Measurements from ENCODE around the gene HOXA5. TPM values are rescaled to one million over a fixed set of nuclear protein-coding genes. Genes with fewer than 3 reads are reported as not detected.

The HOXA5 gene
- total RNA-seq, 1 donor from 2014 or later: not detected

DNA sequence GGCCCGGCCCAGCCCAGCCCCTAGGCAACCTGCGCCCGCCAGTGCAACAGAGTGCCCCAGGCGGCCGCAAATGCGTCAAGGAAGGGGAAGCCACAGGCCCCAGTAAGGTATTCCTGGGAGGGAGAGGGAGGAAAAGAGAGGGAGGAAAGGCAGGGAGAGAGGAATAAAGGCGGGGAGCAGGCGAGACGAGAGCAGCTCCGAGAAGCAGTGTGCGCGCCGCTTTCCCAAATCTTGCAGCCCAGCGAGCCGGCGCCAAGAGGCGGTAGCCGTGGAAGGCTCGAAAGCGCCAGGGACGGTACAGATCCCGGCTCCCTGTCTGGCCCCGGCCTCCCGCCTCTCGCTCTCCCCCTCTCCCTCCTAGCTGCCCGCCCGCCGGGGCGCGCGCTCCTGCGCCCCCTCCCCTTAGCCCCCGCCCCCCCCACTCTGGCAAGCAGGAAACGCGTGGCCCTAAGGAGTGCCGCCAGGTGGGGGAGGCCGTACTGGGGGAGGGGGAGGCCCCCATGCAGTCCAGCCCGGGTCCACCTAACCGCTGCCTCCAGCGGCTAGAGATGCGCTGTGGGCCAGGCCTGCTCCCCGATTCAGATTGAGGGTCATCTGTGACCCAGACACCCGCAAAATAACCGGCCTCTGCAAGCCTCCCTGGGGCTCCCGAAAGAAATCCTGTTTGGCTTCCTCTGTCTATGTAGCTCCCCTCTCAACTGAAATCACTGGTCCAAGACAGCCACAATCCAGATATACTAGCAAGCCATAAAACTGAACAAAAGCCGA, 26.4 kb upstream of the HOXA5 start:
- peaks cover 2% of the 10 kb centered on the region for H3K36me3 Mint-ChIP-seq (ENCODE audit: unreplicated experiment)
- no peaks in the 10 kb centered on the region for H3K9me3 Mint-ChIP-seq (ENCODE audit: unreplicated experiment)
- peak overlapping the region; percentile 32 for H3K4me3 Mint-ChIP-seq (ENCODE audit: unreplicated experiment)
- peaks cover 14% of the 10 kb centered on the region for H3K4me1 Mint-ChIP-seq (ENCODE audit: unreplicated experiment)
- H3K27ac Mint-ChIP-seq (ENCODE audit: unreplicated experiment): no peak overlapping the region
- peaks cover 73% of the 10 kb centered on the region for H3K27me3 Mint-ChIP-seq (ENCODE audit: unreplicated experiment)
- DNase-seq (ENCODE audit: extremely low spot score, unreplicated experiment): no peak
- TF ChIP-seq, protein P1, sequence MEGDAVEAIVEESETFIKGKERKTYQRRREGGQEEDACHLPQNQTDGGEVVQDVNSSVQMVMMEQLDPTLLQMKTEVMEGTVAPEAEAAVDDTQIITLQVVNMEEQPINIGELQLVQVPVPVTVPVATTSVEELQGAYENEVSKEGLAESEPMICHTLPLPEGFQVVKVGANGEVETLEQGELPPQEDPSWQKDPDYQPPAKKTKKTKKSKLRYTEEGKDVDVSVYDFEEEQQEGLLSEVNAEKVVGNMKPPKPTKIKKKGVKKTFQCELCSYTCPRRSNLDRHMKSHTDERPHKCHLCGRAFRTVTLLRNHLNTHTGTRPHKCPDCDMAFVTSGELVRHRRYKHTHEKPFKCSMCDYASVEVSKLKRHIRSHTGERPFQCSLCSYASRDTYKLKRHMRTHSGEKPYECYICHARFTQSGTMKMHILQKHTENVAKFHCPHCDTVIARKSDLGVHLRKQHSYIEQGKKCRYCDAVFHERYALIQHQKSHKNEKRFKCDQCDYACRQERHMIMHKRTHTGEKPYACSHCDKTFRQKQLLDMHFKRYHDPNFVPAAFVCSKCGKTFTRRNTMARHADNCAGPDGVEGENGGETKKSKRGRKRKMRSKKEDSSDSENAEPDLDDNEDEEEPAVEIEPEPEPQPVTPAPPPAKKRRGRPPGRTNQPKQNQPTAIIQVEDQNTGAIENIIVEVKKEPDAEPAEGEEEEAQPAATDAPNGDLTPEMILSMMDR (IDR thresholded peaks at IDR 0.05): no peak

DNA sequence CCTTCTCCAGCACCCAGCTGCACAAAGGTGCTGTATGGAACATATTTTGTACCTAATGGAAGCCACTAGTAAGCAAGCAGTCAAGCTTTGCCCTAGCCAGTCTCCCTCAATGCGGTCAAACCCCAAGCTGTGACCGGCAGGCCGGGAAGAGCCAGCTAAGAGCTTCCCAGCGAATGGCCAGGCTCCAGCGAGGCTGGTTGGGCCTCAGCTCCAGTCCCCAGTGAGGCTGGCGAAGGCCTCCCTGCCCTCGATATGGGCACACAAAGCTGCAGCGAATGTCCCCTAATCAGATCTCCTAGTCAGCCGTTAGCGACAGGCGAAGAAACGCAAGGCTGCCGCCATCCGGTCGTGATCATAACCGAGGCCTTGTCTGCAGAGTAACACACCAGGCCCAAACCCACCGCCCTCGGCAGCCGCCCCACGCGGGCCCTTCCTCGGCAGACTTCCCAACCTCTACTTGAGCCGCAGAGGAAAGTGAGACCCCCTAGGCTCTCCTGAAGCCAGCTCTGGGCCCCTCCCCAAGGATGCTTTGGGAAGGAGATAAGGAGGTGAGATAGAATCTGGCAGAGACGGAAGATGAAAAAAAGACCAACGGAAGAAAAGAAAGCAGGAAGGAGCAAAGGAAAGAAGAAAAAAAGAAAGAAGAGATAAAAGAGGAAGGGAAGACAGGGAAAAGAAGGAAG, 24.9 kb upstream of the HOXA5 start:
- Mint-ChIP-seq H3K27me3 (ENCODE audit: unreplicated experiment) (peaks cover 80% of the 10 kb centered on the region), H3K4me3 (ENCODE audit: unreplicated experiment) (no peak overlapping the region), H3K4me1 (ENCODE audit: unreplicated experiment) (peaks cover 13% of the 10 kb centered on the region), H3K36me3 (ENCODE audit: unreplicated experiment) (peaks cover 2% of the 10 kb centered on the region), H3K9me3 (ENCODE audit: unreplicated experiment) (no peaks in the 10 kb centered on the region), H3K27ac (ENCODE audit: unreplicated experiment) (no peak overlapping the region)
- DNase-seq (ENCODE audit: extremely low spot score, unreplicated experiment): no peak
- TF ChIP-seq, protein P1 (IDR thresholded peaks at IDR 0.05): no peak

DNA sequence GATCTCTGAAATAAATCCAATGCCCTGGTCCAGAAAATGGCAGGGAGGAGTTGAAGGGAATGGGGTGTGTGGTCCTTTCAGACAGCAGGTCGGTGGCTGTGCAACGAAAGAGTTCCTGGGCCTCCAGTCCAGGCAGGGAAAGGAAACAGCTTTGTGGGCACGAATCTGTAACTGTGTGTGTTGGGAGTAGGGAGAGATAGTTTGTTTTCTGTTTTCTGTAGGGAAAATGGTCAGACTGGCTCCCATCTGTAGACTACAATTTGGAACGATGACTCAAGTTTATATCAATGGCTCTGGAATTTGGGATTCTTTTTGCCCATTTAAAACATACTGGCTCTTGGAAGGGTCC, 24.4 kb upstream of the HOXA5 start:
- Mint-ChIP-seq H3K36me3 (ENCODE audit: unreplicated experiment) (peaks cover 2% of the 10 kb centered on the region), H3K4me1 (ENCODE audit: unreplicated experiment) (peaks cover 12% of the 10 kb centered on the region), H3K27ac (ENCODE audit: unreplicated experiment) (no peak overlapping the region), H3K9me3 (ENCODE audit: unreplicated experiment) (no peaks in the 10 kb centered on the region), H3K4me3 (ENCODE audit: unreplicated experiment) (no peak overlapping the region), H3K27me3 (ENCODE audit: unreplicated experiment) (peaks cover 83% of the 10 kb centered on the region)
- TF ChIP-seq, protein P1 (IDR thresholded peaks at IDR 0.05): no peak
- DNase-seq (ENCODE audit: extremely low spot score, unreplicated experiment): no peak

DNA sequence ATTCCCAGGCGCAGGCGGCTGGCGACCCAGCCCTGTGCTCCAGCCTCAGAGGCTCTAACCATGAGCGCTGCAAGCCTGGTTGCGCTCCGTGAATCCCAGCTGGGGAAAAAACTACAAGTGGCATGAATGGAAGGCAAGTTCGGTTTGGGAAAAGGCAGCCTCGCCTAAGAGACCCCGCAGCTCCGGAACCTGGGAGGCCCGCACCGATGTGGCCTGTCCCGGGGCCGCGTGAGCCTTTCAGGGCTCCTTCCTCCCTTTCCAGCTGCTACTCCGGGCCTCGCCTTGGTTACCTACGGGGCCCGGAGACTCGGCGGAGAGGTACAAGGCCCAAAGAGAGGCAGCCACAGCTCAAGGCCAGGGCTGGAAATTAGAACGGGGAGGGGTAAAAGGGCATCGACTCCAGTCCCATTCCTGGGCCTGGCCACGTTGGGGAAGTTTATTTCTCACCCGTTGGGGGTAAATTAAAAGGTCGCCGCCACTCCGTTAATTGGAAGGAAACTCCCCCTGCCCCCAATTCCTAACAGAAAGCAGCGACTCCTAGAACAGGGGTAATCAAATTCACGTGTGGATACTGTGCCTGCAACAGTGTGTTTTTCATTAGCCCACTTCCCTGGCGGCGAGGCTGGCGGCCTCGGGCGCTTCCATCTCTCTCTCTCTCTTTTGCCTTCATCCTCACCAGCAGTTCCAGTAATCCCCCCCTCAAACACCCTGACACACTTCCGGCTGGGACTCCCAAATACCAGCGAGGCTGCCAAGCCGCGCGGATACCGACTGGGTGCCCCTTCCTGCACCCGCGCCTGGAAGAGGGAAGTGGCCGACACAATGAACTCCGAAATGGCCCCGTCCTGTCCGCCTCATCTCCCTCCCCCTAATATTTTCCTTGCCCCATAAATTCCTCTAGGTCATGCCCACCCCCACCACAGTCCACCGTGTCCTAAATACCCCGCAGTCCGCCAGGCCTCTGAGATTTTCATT, 23.3 kb upstream of the HOXA5 start:
- TF ChIP-seq, protein P1 (IDR thresholded peaks at IDR 0.05): no peak
- Mint-ChIP-seq H3K36me3 (ENCODE audit: unreplicated experiment) (peaks cover 2% of the 10 kb centered on the region), H3K27ac (ENCODE audit: unreplicated experiment) (no peak overlapping the region), H3K27me3 (ENCODE audit: unreplicated experiment) (peaks cover 84% of the 10 kb centered on the region), H3K4me1 (ENCODE audit: unreplicated experiment) (peaks cover 7% of the 10 kb centered on the region), H3K4me3 (ENCODE audit: unreplicated experiment) (no peak overlapping the region), H3K9me3 (ENCODE audit: unreplicated experiment) (no peaks in the 10 kb centered on the region)
- no peak for DNase-seq (ENCODE audit: extremely low spot score, unreplicated experiment)
